IPS DF 4.7 (cell line): ENCODE measurements around the gene CAMTA1.
A peak's percentile ranks its signal among the peaks of the same experiment; 100 is the strongest.

Source experiments
- DNase-seq: peaks from one replicate; pipeline ENCODE4 v3.0.0-alpha.2; 2013; ENCODE audit warnings: low spot score; ENCODE audit errors: extremely low read depth

CAMTA1 gene

DNA sequence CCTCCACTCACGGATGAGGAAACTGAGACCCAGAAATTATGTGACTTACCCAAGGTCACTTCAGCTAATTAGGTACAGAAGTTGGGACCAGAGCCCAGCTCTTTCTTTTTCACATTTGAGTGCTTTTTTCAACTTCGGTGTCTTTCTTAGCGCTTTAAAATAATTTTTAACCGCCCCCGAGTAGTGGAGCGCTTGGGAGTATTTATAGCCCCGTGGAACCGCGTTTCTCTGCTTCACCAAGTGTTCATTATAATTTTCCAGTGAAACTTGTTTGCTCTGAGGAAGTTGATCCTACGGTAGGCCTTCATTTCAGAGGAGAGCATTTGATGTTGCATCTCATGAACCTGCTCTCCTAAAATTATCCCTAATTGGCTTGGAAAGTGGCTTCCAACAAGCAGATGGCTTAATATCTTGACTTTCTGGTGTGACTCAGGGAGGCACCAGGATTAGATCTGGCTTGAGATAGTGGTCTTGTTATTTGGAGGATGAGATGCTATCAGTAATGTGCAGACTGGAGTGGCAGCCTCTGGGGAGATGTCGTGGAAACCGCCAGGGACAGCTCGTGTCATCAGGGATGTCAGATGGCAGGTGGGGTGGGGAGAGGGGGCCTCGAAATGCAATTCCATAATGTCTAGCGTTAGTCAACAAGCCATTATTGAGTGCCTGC is 321.3 kb downstream of the CAMTA1 start:
- DNase-seq: no peak

DNA sequence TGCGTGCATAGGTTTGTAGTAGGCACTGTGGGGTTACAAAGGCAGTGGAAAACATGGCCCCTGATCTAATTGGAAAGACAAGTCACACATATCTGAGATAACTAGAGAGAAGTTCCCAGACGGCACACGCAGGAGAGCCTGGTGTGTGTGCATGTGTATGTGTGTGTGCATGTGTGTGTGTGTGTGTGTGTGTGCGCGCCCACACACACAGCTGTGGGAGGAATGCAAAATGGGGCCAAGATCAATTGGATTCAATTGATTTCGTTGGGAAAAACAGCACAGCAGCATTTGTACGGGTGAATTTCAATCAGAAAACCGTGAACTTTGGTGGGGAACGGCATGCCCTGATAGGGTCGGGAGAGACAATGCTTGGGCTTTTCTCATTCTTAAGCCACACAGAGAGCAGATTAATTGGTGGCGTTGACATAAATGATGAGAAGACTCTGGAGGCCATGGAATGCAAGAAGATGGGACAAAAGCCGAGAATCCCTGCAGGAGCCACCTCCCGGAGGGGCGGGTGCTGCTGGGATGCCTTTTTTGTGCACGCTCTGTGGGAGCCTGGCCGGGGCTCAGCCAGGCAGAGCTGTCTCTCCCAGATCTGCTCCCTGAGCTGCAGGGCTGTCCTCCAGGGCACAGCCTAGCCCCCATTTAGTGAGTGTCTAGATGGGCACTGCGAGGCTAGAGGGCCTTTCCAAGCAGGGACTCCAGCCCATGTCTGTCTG is 322.0 kb downstream of the CAMTA1 start:
- no peak for DNase-seq

DNA sequence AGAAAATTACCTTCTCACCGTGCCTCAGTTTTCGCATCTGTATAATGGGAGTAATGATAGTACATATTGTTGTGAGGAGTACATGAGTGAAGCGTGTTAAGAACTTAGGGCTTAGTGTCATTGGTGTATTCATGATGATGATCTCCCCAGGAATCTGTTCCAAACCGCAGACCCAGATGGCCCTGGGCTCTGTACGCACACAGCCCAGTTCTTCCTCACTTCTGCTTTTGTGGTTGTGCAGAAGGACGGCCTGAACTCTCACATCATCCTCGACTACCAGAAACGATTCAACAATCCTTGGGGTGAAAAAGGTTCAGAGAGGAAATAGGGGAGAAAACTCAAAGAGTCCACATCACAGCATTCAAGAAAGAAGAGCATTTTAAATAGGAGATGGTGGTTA is 323.0 kb downstream of the CAMTA1 start:
- DNase-seq: no peak

DNA sequence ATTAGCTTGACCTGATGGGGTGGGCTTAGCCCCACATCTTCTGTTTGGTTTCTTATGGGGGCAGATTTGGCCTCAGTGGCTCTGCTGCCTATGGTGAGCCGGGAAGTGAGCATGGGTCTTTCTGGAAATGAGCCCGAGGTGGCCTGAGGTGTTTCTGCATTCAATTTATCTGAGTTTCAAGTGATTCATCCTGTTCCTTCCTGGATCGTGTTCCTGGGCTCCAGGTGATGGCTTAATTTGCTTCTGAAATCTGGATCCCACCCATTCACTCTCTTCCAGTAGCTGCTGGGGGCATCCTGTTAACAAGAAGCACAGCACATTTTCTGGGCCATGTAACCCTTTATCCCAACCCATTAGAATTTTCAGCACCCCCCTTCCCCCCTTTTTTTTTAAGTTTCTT is 324.6 kb downstream of the CAMTA1 start:
- DNase-seq: no peak

DNA sequence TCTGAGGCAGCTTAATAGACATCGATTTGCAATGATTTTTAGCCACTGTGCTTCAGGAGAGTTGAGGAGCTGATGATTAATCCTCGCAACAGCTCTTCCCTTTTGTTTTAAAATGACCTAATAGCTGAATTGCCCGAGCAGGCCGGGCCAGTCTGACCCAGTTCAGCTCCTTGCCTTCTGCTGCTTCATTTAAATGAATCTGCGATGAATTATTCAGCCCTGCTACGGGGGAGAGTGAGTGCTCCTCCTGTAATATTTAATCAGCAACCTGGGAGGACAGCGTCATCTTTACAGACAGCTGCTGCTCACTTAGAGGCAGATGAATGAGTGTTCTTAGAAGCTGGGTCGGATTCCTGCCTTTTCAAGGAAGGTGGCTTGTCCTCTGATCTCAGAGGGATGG is 325.1 kb downstream of the CAMTA1 start:
- no peak for DNase-seq

DNA sequence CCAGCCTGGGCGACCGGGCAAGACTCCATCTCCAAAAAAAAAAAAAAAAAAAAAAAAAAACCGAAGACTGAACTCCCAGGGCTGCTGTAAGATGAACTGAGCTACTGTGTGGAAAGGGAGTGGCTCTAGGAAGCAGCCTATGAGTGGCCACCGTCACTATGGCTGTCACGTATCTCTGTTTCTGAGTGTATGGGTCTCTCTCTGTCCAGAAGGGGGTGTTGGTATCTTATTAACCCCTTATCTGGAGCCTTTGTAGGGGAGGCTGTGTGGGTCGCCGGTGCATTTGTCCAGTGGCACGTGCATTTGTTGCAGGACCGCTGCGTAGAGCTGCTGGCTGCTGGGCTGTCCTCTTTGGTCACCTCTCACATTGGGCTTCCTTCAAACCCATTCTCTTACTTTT is 326.6 kb downstream of the CAMTA1 start:
- DNase-seq: no peak

DNA sequence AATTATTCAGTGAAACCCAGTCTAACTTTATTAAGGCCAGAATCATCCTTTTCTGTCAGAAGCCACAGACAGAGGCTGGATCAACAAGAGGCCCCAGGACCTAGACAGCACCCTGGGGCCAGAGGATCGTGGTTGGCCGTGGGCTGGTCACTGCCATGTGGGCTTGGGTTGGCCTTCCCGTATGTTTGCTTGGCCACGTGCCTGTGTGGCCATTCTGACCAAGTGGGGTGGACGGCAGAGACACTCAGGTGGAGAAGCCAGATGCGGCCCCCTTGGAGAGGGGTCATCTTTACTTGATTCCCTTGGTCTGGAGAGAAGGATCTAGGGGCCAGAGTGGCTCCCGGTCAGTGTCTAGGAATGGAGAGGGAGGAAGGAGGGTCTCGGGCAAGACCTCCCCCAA is 327.9 kb downstream of the CAMTA1 start:
- no peak for DNase-seq

DNA sequence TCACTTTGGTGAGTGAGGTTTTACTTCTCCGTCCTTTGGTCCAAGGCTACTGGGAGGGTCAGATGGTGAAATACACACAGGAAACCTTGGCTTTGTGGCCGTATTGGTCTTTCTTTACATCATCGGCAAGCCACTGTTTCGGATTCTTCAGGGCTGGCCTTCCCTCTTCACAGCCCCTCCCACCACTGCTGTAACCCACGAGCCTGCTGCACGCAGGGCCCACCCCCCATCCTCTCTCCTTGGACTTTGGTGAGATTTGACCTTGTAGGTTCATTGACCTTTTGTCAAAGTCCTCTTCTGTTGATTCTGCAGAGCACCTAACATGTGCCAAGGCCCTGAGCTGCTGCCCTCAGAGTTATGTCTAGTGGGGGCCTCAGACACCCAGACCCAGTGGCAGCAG is 328.6 kb downstream of the CAMTA1 start:
- no peak for DNase-seq

DNA sequence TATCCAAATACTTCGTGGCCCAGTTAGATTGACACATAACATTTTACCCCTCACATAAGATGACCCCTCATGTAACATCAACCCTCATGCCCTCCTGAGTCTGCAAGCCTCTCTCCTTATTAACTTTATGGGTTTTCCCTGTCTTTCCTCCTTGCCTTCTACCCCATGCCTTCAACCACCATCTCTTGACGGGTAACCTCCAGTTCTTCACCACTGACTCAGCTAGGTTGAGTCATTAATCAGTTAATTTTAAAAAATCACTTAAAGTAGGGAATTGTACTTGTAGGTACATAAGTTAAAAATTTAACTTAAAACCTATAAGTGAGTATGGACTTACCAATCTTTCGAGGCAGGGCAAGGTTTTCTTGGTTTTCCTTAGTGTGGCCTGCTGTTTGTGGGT is 330.7 kb downstream of the CAMTA1 start:
- no peak for DNase-seq

DNA sequence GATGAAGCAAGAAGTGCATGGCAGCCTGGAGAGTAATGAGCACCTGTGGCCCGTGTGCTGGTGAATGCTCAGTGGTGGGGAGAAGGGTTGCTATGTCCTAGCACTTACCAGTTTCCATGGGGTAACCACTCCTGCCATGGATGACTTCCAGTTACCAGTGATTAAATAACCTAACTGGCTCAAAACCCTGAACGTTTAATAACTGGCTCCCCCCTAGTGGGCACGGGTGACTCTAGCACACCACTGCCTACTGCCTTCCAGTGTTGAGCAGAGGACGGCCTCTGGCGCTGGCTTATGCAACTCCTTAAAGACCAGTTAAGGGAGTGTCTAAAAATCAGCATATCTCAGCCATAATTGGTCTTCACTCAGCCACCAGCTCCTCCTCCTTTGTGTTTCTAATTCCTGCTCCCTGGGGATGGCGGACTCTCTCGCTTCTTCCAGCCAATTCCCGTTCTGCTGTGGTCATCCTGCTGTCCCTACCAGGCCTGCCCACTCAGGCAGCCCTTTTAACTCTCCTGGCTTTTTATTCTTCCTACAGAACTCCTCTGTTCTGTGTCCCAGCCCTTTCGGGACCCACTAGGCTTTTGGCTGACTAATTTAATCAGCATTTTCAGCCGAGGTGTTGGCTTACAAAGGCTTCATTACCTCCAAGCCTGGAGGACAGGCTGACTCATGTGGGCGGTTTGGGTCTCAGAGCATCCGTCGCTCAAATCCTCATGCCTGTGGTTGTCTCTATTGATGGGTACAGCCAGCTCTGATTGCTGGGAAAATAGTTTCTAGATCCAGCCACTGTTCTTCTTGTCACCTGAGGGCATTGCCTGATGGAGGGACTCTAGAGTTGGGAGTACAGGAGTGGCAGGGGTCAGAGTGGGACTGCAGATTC is 332.4 kb downstream of the CAMTA1 start:
- peak; percentile 75 for DNase-seq

DNA sequence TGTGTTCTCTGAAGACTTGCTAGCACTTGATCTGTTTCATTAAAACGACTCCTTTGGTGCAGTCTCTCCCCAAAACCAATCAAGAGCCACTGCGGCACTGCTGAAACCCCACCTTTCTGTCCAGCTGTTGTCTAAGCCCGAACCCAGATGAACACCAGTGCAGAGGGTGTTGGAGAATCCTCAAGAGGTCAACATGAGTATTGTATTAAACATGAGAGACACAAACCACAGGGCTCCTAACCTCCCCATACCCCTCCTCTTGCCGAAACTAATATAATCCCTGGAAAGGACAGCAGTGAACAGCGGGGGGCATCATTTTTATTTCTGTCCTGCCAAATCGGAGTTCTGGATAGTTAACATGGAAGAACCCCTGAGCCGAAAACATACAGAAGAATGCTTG is 333.9 kb downstream of the CAMTA1 start:
- DNase-seq: no peak

DNA sequence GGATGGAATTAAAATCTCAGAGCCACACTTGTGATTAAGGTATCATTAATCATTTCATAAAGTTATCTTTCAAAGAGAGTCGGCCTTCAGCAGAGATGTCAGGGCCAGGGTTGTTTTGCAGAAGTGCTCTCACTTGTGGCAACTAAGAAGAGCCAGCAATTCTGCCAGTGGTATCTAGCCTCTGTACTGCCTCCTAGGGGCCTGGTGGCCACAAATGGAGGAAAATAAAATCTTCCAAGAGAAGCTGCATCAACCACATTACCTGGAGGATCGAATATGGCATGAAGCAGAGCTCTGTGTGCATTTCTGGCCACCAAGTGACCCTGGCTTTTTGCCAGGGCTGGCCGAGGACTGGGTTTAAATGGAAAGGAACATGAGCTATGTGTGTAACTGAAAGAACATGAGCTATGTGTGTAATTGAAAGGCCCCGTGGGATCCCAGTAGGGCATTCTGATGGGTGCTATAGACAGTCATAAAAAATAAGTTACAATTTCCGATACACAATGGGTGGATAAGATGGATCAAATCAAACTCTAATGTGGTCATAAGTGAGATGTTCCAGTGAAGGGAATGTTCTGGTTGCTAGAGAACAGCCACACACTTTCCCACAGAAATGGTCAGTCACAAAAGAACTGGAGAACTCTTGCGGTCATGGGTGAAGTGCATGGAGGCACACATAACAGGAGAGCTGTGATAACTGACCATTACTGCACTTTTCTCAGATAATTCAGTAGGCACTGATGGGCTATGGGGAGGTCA is 335.8 kb downstream of the CAMTA1 start:
- DNase-seq: no peak

DNA sequence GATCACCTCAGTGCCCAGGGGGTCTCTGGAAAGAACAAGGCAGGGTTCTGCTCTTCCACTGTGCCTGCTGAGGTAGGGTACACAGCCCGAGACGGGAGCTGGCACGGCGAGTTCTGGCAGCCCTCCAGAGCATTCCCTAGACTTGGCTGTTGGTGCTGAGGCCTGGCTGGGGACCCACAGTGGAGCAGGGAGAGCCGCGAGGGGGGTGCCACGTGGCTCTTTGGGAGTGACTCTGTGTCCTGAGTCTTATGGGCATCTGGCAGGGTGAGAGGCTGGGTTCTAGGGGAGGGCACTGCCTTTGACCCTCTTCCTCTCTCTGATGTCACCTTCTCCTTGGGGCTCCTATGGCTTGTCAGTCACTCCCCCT is 336.4 kb downstream of the CAMTA1 start:
- DNase-seq: no peak

DNA sequence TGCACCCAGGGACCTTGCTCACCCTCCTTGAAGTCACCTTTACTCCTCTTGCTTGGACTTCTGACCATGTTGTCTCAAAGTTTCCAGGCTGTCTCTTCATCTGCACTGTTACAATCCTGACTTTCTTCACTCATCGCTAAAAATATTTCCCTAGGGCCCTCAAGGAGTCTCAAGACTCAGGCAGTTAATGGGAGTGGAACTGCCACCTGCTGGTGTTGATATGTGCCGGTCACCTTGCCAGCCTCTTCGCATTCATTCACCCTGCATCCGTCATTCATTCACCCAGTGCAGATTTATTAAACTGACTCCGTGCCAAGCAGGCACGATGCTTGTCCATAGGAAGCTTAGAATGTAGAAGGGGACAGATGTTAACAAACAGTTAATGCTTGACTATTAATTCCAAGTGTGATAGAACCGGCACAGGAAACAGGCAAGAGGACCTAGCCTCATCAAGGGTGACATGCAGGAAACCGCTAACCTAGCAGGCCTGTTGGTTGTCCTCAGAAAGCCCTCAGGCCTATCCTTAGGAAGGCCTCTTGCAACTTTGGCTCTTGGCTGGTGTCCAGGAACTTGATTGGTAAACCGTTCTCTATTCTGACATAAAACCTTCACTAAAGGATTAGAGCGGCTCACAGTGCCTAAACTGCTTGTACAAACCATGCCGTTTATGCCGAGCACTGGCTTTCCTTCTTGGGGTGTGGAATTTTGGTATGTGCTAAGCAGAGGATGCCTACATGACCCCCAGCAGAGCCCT is 342.2 kb downstream of the CAMTA1 start:
- DNase-seq: no peak

DNA sequence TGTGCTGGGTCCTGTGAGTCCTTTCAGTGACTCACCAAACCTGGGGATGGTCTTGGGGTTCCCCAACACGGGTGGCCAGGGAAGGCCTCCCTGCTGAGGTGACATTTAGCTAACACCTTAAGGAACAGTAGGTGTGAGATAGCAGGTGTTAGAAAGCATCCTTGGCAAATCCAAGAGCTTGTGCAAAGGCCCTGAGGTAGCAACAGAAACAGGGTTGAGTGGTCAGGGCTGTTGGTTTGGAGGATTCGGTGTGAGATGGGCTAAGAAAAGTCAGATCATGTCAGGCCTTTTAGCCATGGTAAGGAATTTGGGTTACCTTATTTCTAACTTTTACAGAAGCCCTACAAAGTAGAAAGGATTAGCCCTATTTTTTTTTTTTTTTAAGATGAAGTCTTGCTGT is 343.0 kb downstream of the CAMTA1 start:
- DNase-seq: no peak

DNA sequence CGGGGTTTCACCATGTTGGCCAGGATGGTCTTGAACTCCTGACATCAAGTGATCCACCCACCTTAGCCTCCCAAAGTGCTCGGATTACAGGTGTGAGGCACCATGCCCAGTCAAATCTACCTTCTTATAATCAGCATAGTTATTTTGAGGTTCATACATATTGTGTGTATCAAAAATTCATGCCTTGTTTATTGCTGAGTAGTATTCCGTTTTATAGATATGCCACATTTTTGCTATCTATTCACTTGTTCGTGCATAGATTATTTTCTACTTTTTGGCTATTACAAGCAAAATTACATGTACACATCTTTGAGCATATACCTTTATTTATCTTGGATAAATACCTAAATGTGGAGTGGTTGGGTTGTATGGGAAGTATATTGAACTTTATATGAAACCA is 344.9 kb downstream of the CAMTA1 start:
- no peak for DNase-seq

DNA sequence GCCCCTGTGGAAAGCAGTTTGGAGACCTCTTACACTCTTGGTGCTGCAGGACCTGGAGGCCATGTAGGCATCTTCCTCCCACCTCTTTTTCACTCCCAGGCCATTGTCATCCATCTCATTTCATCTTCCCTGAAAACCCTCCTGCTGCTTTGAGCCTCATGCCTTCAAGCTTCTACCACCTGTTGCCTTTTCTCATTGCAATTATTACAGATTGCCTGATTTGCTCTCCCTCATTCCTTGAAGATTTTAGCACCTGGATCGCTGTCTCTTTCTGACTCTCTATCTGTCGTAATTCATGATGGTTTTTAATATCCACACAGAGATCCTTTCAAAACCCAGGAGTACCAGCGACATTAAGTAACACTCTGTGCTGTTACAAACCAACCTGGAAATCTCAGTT is 350.2 kb downstream of the CAMTA1 start:
- no peak for DNase-seq

DNA sequence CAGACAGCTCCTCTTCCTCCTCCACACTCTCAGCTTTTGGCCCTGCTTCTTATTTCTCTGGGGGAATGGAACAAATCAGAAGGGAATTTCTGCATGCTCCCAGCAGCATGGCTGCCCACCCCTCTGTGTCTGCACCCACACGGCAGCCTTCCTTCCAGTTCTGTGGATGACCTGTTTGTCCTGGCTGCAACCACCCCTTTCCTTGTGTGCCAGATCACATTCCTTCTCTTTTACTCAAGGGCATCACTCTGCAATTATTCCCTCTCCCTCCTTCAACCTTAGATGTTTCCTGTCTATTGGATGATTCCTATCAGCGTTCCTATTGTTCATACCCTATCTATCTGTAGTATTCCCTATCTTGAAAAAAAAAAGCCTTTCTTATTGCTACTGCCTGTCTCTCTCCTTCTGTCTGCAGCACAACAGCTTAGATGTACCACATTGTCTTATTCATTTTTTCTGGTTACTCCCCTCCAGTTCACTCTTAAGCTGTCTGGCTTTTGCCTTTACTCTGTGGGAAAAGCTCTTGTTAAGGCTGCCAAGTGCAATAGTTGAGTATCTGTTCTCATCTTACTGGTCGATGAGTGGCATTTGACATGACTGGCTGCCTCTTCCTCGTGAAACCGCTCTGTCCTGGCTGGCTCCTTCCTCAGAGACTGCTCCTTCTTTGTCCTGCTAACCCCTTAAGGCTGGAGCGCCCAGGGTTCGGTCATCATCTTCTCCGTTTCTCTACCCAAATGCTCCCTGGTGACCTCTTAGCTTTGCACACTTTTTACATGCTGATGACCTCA is 351.1 kb downstream of the CAMTA1 start:
- DNase-seq: no peak

DNA sequence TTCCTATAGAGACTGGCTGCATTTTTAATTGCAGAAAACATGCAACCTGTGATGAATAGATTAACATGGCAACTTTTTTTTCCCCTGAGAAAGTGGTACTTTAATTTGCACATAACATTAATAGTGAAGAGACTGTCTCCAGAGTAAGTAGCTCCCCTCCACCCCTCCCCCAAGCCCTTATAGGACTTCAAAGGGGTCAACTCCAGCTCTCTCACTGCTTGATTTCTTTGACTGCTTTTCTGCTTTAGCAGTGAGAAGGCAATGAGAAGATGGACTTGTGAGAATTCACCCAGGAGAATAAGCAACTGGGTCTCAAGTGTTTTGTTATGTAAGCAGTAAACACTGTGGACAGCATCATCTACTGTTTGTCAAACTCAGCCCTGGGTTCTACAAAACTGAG is 355.0 kb downstream of the CAMTA1 start:
- no peak for DNase-seq

DNA sequence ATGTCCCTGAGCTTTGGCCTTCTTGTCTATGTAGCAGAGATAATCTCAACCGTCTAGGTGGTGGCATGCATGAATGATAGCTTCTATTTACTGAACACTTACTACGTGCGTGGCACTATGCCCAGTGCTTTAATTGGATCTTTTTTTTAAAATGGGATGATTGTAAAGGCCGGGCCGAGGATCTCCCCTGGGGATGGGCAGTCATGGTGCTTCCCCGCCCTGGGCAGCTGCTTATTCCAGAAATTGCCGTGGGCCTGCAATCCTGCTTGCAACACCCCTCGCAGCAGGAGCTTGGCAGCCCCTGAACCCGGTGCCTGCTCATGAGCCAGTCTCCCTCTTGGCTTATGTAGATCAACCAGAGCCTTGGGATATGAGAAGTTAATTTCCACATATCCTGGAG is 360.7 kb downstream of the CAMTA1 start:
- no peak for DNase-seq
